Liver (tissue), 3 donors: ENCODE results near the gene MOK.

Experiments used
- EGR1 ChIP-seq, 2 donors: IDR thresholded peaks; 2 replicates each; pipeline ENCODE4 v1.6.1; 2016 to 2018; ENCODE audit warnings: antibody characterized with exemption in 2 of 2, low read depth in 2 of 2
- FOXA1 ChIP-seq: IDR thresholded peaks from 2 replicates; pipeline ENCODE4 v1.6.1; 2016; ENCODE audit warnings: antibody characterized with exemption
- GABPA ChIP-seq, 2 donors: IDR thresholded peaks in 1 of 2; conservative IDR thresholded peaks in 1 of 2; 2 replicates each; pipeline ENCODE4 v1.6.1; 2016; ENCODE audit warnings: antibody characterized with exemption in 2 of 2, mild to moderate bottlenecking in 1 of 2, moderate library complexity in 1 of 2
- HNF4G ChIP-seq: IDR thresholded peaks from 2 replicates; pipeline ENCODE4 v1.6.1; 2016; ENCODE audit warnings: antibody characterized with exemption
- RAD21 ChIP-seq, 2 donors: IDR thresholded peaks; 2 replicates each; pipeline ENCODE4 v1.6.1; 2016; ENCODE audit warnings: antibody characterized with exemption in 2 of 2, mild to moderate bottlenecking in 2 of 2
- TAF1 ChIP-seq: conservative IDR thresholded peaks from 2 replicates; pipeline ENCODE4 v1.6.1; 2016; ENCODE audit warnings: antibody characterized with exemption, mild to moderate bottlenecking
- YY1 ChIP-seq: IDR thresholded peaks from 2 replicates; pipeline ENCODE4 v1.6.1; 2016; ENCODE audit warnings: antibody characterized with exemption, mild to moderate bottlenecking
- TF ChIP-seq, protein P1 (sequence below): IDR thresholded peaks from 2 replicates; pipeline ENCODE4 v1.6.1; 2016; ENCODE audit warnings: antibody characterized with exemption
- TF ChIP-seq, protein P2 (sequence below): fragments of 150-350 bp; IDR thresholded peaks from 2 replicates; pipeline ENCODE4 v1.5.1; 2017; ENCODE audit warnings: improper control_type of control experiment, low read depth, low read length; ENCODE audit not compliant: missing input control
- TF ChIP-seq, protein P3 (sequence below): IDR thresholded peaks from 2 replicates; pipeline ENCODE4 v1.6.1; 2016; ENCODE audit warnings: antibody characterized with exemption
- TF ChIP-seq, protein P4 (sequence below): IDR thresholded peaks from 2 replicates; pipeline ENCODE4 v1.6.1; 2016; ENCODE audit warnings: antibody characterized with exemption, mild to moderate bottlenecking
- TF ChIP-seq, protein P5 (sequence below): IDR thresholded peaks from 2 replicates; pipeline ENCODE4 v1.6.1; 2016; ENCODE audit warnings: antibody characterized with exemption
- donor health status: healthy.
- donor health status: healthy.

DNA sequence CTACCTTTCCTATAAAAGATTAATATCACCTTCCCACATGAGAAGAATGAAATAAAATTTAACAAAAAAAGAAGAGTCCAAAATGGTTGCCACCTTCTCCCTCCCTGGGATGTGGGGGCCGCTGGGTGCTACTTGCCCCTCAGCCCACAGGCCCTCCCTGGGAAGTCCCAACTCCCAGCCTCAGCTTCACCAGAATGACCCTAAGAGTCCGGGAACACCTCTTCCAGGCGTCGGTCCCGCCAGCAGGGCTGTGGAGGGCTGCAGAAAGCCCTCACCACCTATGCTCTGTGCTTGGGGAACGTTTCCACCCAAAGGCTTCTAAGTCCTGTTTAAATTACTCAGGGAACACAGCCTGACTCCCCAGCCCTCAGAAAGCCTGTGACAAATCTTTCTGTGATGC is 71.9 kb downstream of the MOK start:
- TF ChIP-seq, protein P1, sequence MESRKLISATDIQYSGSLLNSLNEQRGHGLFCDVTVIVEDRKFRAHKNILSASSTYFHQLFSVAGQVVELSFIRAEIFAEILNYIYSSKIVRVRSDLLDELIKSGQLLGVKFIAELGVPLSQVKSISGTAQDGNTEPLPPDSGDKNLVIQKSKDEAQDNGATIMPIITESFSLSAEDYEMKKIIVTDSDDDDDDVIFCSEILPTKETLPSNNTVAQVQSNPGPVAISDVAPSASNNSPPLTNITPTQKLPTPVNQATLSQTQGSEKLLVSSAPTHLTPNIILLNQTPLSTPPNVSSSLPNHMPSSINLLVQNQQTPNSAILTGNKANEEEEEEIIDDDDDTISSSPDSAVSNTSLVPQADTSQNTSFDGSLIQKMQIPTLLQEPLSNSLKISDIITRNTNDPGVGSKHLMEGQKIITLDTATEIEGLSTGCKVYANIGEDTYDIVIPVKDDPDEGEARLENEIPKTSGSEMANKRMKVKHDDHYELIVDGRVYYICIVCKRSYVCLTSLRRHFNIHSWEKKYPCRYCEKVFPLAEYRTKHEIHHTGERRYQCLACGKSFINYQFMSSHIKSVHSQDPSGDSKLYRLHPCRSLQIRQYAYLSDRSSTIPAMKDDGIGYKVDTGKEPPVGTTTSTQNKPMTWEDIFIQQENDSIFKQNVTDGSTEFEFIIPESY, result no peak
- no peak for TF ChIP-seq RAD21 (IDR thresholded peaks at IDR 0.05)
- TF ChIP-seq, protein P2, sequence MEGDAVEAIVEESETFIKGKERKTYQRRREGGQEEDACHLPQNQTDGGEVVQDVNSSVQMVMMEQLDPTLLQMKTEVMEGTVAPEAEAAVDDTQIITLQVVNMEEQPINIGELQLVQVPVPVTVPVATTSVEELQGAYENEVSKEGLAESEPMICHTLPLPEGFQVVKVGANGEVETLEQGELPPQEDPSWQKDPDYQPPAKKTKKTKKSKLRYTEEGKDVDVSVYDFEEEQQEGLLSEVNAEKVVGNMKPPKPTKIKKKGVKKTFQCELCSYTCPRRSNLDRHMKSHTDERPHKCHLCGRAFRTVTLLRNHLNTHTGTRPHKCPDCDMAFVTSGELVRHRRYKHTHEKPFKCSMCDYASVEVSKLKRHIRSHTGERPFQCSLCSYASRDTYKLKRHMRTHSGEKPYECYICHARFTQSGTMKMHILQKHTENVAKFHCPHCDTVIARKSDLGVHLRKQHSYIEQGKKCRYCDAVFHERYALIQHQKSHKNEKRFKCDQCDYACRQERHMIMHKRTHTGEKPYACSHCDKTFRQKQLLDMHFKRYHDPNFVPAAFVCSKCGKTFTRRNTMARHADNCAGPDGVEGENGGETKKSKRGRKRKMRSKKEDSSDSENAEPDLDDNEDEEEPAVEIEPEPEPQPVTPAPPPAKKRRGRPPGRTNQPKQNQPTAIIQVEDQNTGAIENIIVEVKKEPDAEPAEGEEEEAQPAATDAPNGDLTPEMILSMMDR, result no peak
- TF ChIP-seq GABPA (IDR thresholded peaks at IDR 0.05 in 1 of 2, conservative IDR thresholded peaks at IDR 0.05 in 1 of 2), result no peak
- no peak for TF ChIP-seq EGR1 (IDR thresholded peaks at IDR 0.05; ENCODE audit: low read depth in 2 of 2)
- no peak for TF ChIP-seq FOXA1
- TF ChIP-seq, protein P3, sequence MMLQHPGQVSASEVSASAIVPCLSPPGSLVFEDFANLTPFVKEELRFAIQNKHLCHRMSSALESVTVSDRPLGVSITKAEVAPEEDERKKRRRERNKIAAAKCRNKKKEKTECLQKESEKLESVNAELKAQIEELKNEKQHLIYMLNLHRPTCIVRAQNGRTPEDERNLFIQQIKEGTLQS, result no peak
- no peak for TF ChIP-seq YY1
- TF ChIP-seq, protein P4, sequence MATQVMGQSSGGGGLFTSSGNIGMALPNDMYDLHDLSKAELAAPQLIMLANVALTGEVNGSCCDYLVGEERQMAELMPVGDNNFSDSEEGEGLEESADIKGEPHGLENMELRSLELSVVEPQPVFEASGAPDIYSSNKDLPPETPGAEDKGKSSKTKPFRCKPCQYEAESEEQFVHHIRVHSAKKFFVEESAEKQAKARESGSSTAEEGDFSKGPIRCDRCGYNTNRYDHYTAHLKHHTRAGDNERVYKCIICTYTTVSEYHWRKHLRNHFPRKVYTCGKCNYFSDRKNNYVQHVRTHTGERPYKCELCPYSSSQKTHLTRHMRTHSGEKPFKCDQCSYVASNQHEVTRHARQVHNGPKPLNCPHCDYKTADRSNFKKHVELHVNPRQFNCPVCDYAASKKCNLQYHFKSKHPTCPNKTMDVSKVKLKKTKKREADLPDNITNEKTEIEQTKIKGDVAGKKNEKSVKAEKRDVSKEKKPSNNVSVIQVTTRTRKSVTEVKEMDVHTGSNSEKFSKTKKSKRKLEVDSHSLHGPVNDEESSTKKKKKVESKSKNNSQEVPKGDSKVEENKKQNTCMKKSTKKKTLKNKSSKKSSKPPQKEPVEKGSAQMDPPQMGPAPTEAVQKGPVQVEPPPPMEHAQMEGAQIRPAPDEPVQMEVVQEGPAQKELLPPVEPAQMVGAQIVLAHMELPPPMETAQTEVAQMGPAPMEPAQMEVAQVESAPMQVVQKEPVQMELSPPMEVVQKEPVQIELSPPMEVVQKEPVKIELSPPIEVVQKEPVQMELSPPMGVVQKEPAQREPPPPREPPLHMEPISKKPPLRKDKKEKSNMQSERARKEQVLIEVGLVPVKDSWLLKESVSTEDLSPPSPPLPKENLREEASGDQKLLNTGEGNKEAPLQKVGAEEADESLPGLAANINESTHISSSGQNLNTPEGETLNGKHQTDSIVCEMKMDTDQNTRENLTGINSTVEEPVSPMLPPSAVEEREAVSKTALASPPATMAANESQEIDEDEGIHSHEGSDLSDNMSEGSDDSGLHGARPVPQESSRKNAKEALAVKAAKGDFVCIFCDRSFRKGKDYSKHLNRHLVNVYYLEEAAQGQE, result no peak
- TF ChIP-seq HNF4G, result no peak
- TF ChIP-seq, protein P5, sequence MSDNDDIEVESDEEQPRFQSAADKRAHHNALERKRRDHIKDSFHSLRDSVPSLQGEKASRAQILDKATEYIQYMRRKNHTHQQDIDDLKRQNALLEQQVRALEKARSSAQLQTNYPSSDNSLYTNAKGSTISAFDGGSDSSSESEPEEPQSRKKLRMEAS, result no peak
- TF ChIP-seq TAF1, result no peak
